ENCODE data around the gene ERBB2.
"Not testable (repeated sequence)": the region's sequence is repeated elsewhere in the genome, so short reads cannot be mapped to it uniquely, and the experiment has no call there.

ERBB2 gene

DNA sequence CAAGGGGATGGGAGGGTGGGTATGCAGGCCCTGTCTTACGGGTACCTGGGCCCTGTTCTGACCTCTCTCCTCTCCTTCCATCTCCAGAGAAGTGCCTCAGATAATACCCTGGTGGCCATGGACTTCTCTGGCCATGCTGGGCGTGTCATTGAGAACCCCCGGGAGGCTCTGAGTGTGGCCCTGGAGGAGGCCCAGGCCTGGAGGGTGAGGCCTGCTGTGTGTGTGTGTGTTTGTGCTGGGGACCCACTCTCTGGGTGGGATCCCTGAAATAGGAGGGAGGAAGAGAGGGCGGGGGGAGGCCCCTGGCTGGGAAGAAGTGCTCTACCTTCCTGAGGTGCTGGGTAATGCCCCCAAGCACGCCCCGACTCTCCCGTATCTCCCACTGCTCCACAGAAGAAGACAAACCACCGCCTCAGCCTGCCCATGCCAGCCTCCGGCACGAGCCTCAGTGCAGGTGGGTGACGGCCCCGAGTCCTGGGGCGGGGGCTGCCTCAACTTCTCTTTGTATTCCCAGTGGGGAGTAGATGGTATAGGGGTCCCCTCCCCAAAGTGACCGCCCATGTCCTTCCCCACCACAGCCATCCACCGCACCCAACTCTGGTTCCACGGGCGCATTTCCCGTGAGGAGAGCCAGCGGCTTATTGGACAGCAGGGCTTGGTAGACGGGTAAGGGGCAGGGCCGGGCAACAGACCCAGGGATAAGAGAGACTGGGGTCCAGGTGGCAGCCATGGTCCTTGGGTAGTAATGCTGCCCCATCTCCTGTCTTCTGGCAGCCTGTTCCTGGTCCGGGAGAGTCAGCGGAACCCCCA is 45.7 kb downstream of the ERBB2 start:
- no peak for DNase-seq (ENCODE audit: low read depth in 2 of 2)

GRCh38 chr17:39746145-39746461 is 46.2 kb downstream of the ERBB2 start:
- no peak for DNase-seq (ENCODE audit: low read depth in 2 of 2)

- DNase-seq (ENCODE audit: low read depth in 2 of 2), result no peak
Observed at GRCh38 chr17:39747745-39748144, 47.9 kb downstream of the ERBB2 start.

DNA sequence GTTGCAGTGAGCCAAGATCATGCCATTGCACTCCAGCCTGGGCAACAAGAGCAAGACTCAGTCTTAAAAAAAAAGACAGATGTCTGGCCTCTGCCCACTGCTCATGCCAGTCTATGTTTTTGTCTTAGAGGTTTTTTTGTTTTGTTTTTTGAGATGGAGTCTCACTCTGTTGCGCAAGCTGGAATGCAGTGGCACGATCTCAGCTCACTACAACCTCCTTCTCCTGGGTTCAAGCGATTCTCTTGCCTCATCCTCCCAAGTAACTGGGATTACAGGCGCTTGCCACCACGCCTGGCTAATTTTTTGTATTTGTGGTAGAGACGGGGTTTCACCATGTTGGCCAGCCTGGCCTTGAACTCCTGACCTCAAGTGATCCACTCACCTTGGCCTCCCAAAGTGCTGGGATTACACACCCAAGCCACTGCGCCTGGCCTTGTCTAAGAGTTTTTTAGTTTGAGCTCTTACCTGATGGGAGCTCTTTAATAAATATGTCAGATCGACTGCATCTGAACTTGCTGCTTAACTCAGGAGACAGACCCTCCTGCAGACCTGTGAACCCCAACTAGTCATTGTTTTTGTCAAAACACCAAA is 48.7 kb downstream of the ERBB2 start:
- not testable (repeated sequence) for DNase-seq (ENCODE audit: low read depth in 2 of 2)

GRCh38 chr17:39750131-39751015 is 50.5 kb downstream of the ERBB2 start:
- DNase-seq (ENCODE audit: low read depth in 2 of 2), result no peak

DNA sequence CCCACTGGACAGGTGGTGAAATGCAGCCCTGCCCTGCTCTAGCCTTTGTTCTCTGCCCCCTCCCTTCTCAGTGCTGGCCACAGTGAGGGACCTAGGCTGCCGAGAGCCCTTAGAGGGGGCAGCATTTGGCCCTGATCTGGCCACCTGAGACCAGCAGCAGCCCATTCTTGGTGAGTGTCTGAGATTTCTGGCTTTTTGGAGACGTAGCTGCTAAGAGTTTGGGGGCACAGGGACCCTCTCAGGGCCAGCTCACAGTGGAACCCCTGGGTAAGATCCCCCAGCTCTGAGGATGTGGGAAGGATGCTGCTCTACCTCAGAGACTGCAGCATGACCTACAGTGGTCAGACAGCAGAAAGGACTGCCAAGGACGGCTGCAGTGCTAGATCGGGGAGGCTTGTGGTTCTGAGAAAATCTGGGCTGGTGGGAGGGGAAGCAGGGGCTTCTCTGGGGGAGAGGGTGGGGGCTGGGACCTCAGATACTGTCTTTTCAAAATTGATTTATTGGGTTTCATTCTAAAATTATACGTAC is 51.2 kb downstream of the ERBB2 start:
- DNase-seq (ENCODE audit: low read depth in 2 of 2), result no peak

- no peak for DNase-seq (ENCODE audit: low read depth in 2 of 2)
Observed at GRCh38 chr17:39751637-39752036, 51.8 kb downstream of the ERBB2 start.

DNA sequence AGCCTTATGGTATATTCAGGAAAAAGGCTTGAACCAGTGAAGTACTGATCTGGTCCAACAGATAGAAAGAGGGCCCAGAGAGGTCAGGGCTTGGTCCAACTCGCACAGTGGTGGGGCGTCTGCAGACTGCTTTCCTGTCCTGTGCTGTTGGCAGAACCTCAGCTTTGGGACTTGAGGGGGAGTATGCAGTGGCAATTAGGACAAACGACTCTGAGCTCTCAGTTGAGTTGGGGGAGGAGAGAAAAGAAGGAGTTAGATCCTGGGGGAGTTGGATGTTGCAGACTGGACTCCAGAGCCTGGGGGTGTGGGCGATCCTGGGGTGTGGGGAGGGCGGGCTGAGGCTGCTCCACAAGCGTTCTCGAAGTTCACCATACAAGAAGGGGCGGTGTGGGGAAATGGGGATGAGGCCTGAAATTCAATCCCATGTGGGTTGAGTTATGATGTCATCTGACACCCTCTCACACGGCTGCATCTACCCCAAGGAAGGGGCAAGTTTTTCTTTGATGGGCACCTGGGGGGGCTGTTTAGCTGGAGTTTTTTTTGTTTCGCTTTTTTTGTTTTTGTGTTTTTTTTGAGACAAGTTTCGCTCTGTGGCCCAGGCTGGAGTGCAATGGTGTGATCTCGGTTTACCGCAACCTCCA is 52.5 kb downstream of the ERBB2 start:
- DNase-seq (ENCODE audit: low read depth in 2 of 2), result no peak

DNA sequence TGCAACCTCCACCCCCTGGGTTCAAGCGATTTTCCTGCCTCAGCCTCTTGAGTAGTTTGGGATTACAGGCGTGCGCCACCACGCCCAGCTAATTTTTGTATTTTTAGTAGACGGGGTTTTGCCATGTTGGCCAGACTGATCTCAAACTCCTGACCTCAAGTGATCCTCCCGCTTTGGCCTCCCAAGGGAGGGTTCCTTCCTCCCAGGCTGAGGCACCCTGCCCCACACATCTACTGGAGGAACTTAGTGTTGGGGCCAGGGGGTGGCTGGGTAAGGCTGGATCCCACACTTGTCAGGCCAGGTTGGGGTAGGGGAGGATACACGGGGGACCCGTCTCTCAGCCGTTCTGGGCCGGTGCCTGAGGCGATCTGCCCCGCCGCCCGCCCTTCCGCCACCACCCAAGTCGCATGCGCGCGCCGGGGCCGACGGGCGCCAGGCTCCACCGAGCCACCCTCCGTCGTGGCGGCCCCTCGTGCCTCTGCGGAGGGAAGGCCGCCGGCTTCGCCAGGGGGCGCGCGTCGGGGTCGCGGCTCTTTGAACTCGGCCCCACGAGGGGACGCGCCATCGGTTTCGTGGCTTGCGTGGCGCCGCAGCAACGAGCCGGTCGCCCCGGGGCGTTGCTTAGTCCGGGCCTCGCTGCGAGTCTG is 53.8 kb downstream of the ERBB2 start:
- DNase-seq (ENCODE audit: low read depth in 2 of 2), result no peak

GRCh38 chr17:39754161-39754957 is 54.5 kb downstream of the ERBB2 start:
- DNase-seq (ENCODE audit: low read depth in 2 of 2), result peak; percentile 92 to 95

GRCh38 chr17:39754958-39755553 is 55.2 kb downstream of the ERBB2 start:
- no peak for DNase-seq (ENCODE audit: low read depth in 2 of 2)

DNA sequence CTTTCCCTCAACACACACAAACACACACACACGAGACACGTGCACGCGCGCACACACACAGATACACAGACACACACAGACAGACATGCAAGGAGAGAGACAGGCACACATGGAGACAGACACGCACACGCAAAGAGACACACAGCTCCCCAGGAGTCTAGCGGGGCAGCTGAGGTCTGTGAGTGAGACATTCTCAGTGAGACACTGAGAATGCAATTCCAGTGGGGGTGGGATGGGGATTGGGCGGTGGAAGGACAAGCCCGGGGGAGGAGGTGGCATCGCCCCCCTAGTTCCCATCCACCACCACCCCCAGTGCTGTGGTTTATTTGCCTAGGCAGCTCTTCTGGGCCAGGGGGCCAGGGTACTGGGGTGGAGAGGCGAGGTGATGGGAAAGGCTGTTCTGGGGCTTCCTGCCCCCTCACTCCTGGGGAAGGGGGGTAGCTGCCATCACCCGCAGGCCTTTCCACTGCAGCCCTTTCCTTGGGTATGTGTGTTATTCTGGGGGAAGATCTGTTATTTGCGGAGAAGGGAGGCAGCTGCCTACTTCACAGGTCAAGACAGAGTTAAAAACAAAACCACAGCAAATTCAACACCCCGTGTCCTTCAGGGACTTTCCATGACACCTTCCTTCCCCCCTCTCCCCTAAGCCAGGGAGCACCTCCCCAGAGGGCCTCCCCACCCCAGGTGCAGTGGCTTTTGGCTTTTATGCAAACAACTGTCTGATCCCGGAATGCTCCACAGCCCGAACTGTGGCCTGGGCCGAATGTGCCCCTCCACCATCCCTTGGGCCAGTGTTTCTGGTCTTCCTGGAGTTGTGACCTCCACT is 55.9 kb downstream of the ERBB2 start:
- DNase-seq (ENCODE audit: low read depth in 2 of 2), result no peak

GRCh38 chr17:39756380-39757079 is 56.7 kb downstream of the ERBB2 start:
- DNase-seq (ENCODE audit: low read depth in 2 of 2), result no peak

DNA sequence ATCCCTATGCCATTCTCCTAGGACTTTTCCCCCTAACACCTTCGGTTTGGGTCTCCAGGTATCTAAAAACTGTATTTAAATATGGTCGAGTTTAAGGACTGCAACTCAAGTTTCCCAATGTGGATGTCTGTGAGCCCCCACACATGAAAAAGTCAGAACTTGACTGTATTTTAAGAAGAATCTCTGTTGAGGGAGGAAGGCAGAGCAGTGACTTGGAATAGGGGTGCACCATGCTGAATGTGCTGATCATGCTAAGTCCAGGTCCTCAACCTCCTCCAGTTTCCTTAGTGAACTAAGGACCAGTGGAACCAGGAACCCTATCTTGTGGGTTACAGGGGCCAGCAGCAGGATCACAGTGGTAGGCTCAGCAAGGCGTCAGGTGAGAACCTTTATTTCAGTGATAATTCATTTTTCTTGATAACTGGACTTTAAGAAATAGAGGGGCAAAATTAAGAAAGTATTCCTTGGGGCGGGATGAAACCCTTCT is 57.4 kb downstream of the ERBB2 start:
- DNase-seq (ENCODE audit: low read depth in 2 of 2), result no peak

DNA sequence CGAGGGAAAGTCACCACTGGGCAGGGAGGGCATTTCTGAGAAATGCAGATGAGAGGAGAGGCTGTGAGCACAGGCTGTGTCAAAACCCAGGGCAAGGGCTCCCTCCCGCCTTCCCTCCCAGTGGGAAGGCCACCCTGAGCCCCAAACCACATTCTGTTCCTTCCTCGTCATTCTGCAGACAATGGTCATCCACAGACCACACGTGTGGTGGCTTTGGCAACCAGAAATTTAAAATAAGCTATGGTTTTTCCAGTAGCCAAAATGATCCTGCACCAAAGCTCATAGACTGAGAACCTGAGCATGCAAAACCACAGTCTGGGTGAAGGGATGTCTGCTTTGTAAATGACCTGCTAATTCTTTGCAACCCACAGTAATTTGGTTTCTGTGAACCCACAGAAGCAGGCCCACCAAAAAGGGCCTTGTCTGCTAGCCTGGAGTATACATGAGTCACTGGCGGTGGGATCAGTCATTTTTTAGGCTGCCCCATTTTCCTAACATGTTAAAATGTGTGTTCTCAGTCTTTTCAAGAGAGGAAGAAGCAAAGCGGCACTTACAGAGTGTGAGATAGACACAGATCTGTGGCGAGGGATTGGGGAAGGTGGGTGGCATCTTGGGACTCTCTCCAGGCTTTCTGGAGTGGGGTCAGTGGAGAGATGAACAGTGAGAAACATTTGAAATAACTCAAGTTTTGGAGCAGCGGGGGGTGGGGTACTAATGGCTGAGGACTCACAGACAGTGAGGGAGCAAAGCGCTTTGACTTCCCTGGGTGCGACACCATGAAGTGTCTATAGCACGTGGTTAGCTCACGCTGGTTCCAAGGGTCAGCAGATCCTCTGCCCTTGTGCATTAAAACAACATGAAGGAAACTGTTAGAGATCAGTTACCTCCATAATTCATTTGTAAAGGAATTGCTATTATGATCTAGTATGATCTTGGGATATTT is 58.3 kb downstream of the ERBB2 start:
- peak in 1 of 2 donors; percentile 49 for DNase-seq (ENCODE audit: low read depth in 2 of 2)

- DNase-seq (ENCODE audit: low read depth in 2 of 2), result no peak
Observed at GRCh38 chr17:39759204-39759603, 59.3 kb downstream of the ERBB2 start.

GRCh38 chr17:39761861-39762496 is 62.1 kb downstream of the ERBB2 start:
- no peak for DNase-seq (ENCODE audit: low read depth in 2 of 2)
